Skin epidermis (tissue), 12 donors: ENCODE measurements around the gene SLAMF7.
A peak's percentile ranks its signal among the peaks of the same experiment; 100 is the strongest.
"Not testable (repeated sequence)": the region's sequence is repeated elsewhere in the genome, so short reads cannot be mapped to it uniquely, and the experiment has no call there.

Experiments
- H3K27ac ChIP-seq, 21 experiments: fragments of 200-600 bp; sonication (generic) in 11 of 21; one replicate each; pipeline ENCODE4 v1.5.0; 2020; ENCODE audit warnings: mild to moderate bottlenecking in 3 of 21, inconsistent platforms in 2 of 21, moderate library complexity in 2 of 21
- H3K4me3 ChIP-seq, 7 experiments: fragments of 200-600 bp; sonication (generic) in 2 of 7; one replicate each; pipeline ENCODE4 v1.5.0; 2020; ENCODE audit warnings: inconsistent platforms in 2 of 7, mild to moderate bottlenecking in 2 of 7, moderate library complexity in 1 of 7

SLAMF7 gene, protein sequence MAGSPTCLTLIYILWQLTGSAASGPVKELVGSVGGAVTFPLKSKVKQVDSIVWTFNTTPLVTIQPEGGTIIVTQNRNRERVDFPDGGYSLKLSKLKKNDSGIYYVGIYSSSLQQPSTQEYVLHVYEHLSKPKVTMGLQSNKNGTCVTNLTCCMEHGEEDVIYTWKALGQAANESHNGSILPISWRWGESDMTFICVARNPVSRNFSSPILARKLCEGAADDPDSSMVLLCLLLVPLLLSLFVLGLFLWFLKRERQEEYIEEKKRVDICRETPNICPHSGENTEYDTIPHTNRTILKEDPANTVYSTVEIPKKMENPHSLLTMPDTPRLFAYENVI

DNA sequence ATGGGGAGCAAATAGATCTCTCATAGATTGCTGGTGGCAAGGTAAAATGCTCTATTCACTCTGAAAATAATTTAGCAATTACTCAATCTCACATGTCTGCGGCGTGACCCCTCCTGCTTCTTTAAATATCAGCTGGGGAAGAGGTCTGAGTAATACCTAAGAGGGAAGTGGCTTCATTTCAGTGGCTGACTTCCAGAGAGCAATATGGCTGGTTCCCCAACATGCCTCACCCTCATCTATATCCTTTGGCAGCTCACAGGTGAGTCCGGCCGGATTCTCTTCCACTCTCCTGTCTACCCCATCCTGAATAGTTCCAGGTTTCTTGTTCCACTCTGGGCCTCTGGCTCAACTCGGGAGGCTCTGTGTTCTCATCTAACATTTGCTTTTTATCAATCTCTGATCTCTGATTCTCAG lies at the start of gene SLAMF7:
Gene SLAMF7 (plus strand): TSS at position 150 of the 414 bp plus-strand sequence. CDS start 55 bp downstream, at position 205.
- H3K4me3 ChIP-seq: peak within 1 kb of the TSS in 4 of 7 experiments; percentile 10 to 19 (median 15)
- H3K27ac ChIP-seq: peak within 1 kb of the TSS in 7 of 21 experiments; percentile 43 to 88 (median 48)

DNA sequence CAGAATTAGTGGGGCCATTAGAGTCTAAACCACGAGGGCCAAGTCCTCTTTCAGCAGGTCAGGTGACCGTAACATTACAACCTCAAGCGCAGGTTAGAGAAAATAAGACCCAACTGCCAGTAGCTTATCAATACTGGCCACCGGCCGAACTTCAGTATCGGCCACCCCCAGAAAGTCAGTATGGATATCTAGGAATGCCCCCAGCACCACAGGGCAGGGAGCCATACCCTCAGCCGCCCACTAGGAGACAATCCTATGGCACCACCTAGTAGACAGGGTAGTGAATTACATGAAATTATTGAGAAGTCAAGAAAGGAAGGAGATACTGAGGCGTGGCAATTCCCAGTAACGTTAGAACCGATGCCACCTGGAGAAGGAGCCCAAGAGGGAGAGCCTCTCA lies 46.7 kb upstream of the SLAMF7 start:
- H3K27ac ChIP-seq, H3K4me3 ChIP-seq: not testable (repeated sequence)

DNA sequence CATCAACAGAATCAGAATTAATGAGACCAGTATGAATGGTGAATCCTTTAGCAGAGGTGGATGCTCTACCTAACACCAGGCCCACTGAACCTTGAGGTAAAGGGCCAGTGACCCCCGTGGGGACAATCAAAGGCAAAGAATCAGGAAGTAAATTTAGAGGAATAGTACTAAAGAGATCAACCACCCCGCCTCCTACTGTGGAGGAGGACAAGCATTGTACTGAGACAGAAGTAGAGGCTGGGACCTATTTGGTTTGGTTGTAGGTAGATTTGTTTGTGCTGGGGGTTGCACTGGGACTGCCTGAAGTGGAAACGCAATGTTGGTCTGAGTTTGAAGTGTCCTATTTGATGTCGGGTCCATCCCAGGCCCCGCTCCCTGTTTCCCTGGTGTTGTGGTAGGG lies 36.9 kb upstream of the SLAMF7 start:
- no peak overlapping the region for H3K27ac ChIP-seq
- no peak overlapping the region for H3K4me3 ChIP-seq

DNA sequence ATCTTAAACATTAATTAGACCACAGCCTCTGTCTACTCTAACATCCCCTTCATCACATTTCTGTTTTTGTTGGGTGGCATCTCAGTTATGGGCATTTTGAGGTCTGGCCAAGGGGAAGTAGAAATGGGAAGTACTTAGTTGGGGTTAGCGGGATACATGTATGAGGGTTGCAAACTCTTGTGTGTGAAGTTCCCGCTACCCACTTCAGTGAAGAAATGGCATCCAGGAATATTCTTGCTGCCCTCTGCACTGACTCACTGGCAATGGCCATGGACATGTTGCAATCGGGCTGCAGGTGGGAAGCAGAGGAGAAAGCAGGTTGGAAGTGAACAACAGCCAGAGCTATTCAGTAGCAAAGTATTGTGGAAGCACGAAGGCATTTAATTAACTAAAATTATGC lies 34.8 kb upstream of the SLAMF7 start:
- Histone ChIP-seq H3K4me3 (no peak overlapping the region), H3K27ac (peak overlapping the region in 1 of 21 experiments; percentile 37)

DNA sequence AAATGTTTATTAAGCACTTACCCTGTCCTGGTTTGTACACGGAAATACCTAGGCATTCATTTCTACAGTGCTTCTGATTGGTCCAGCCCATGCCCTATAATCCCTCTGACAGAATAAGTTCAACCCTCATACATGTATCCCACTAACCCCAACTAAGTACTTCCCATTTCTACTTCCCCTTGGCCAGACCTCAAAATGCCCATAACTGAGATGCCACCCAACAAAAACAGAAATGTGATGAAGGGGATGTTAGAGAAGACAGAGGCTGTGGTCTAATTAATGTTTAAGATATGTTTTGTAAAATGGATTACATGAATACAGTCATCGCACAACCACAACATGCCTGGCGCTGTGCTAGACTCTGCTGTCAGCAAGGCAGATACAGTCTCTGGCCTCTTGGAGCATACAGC lies 33.8 kb upstream of the SLAMF7 start:
- peak overlapping the region in 4 of 21 experiments; percentile 7 to 96 (median 40) for H3K27ac ChIP-seq

DNA sequence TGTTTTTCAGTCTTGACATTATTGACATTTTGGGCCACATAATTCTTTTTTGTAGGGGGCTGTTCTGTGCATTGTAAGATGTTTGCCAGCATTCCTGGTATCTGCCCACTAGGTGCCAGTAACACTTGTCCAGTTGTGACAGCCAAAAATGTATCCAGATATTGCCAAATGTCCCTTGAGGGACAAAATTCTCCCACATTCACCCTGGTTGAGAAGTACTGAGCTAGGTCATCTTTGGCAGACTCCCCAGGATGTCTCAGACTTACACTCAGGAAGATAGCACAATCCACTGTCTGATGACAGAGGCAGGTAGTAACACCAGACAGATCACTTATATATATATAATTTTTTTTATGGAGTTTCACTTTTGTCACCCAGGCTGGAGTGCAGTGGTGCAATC lies 33.3 kb upstream of the SLAMF7 start:
- peak overlapping the region in 3 of 21 experiments; percentile 37 to 96 (median 72) for H3K27ac ChIP-seq
- no peak overlapping the region for H3K4me3 ChIP-seq

More for the DNA sequence above, 33.8 kb upstream of the SLAMF7 start:
- not testable (repeated sequence) for H3K4me3 ChIP-seq

DNA sequence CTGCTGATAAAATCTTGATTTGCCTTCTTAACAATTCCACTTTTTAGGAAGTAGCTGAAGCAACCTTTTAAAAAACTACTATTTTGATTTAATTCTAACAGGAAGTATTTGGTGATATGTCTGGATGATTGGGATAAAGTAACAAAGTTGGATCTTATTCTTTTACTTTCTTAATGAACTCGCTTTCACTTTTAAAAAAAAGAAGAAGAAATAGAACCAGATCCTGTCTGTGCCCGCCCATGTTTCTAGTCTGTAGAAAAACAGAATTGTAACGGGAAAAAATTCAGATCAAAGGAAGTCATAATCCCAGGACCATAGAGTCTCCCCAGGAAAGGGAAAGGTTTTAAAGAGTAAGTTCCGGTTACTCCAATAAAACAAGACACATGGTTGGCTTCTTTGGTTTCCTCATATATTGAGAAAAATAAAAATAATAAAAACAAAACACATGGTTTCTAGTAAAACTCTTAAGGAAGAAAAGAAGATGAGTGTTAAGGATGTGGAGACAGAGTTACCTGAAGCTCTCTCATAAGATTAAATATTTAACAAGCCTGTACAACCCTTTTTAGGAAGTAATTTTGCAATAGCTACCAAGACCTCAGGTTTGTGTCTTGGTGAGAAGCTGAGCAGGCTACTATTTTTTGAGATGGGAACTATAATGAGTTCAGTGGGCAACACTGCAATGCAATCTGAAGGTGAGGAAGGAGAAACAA lies 32.4 kb upstream of the SLAMF7 start:
- peak overlapping the region in 1 of 7 experiments; percentile 41 for H3K4me3 ChIP-seq
- H3K27ac ChIP-seq: peak overlapping the region in 10 of 21 experiments; percentile 20 to 96 (median 74)

DNA sequence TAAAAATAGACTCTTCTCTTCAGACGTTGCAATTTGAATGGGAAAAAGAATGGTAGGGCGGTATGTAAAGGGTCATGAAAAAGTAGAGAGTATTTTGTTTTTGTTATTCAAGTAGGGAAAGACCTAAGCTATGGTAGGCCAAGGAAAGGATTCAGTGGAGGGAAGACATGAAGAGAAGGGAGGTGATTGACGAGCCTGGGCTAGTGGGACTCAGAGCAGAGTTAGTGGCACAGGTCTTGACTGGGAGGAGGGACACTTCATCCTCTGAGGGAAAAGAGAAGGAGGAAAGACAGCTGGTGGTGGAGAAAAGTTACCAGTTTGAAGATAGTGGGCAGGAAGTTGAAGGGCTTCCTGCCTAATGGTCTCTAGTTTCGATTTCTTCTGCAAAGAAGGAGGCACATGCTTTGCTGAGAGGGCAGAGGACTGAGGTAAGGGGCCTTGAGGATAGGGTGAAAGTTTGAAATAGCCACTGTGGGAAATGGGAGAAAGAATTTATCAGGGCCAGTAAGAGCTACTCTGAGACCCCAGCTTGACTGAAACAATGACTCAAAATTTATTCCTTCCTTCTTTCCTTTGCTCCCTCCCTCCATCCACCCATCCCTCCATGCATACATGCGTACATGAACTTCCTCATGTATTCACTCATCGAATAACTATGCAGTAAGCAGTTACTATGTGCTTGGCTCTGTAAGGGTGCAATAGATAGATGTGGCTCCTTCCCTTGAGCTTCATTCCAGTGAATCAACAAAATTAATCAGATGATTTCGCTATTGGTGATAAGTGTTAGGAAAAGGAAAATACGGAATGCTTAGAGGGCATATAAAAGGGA lies 31.6 kb upstream of the SLAMF7 start:
- H3K4me3 ChIP-seq: peak overlapping the region in 1 of 7 experiments; percentile 41
- H3K27ac ChIP-seq: peak overlapping the region in 15 of 21 experiments; percentile 8 to 96 (median 58)

DNA sequence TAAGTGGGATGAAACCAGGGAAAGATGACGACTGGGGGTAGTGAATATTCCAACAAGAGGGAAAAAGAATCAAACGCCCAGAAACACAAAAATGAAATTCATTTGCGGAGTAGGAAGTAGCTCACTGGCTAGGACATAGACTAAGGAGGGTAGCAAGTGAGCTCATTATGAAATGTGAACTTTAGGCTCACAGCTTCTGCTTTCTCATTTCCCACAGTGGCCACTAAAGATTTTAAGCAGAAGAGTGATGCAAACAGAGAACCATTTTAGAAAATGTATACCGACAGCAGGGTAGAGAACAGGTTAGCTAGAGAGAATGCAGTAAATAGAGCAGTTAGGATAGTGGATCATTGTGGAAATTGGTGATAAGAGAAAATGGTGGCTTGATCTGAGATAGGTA lies 30.9 kb upstream of the SLAMF7 start:
- H3K27ac ChIP-seq: peak overlapping the region in 14 of 21 experiments; percentile 8 to 96 (median 64)
- H3K4me3 ChIP-seq: peak overlapping the region in 1 of 7 experiments; percentile 41

DNA sequence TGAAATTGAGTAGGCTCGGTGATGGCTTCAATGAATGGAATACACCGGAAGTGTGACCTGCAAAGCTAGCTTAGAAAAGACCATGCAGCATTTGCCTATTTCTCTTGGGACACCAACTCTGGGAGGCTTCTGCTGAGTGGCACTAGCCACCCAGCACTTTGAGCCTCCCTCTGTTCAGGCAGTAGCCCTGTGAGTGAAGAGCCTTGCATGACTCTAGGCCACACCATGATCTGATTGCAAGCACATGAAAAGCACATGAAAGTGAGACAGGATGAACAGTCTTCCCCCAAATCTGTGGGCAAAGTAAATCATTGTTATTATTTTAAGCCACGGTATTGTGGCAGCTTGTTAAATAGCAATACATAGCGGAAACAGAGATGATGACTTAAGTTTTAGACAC lies 30.2 kb upstream of the SLAMF7 start:
- peak overlapping the region in 2 of 7 experiments; percentile 30 to 41 for H3K4me3 ChIP-seq

DNA sequence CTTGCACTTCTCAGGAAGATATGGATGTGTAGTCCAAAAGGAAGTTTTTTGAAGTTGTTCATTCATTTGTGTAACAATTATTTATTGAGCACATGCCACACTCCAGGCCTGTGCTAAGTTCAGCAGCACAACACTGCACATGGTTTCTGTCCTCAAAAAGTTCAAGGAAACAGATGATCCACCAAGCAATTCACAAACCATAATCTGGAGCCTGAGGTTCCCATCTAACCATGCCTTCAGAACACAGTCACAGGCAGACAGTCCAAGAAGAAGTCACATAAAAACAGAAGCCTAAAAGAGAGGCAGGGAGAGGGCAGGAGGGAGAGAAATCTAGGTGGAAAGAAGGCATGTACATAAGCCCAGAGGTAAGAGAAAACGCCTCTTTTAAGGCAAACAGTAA lies 29.3 kb upstream of the SLAMF7 start:
- peak overlapping the region in 9 of 21 experiments; percentile 13 to 96 (median 76) for H3K27ac ChIP-seq
- H3K4me3 ChIP-seq: peak overlapping the region in 3 of 7 experiments; percentile 15 to 41 (median 30)

More for the DNA sequence above, 30.2 kb upstream of the SLAMF7 start:
- H3K27ac ChIP-seq: peak overlapping the region in 10 of 21 experiments; percentile 15 to 96 (median 70)

DNA sequence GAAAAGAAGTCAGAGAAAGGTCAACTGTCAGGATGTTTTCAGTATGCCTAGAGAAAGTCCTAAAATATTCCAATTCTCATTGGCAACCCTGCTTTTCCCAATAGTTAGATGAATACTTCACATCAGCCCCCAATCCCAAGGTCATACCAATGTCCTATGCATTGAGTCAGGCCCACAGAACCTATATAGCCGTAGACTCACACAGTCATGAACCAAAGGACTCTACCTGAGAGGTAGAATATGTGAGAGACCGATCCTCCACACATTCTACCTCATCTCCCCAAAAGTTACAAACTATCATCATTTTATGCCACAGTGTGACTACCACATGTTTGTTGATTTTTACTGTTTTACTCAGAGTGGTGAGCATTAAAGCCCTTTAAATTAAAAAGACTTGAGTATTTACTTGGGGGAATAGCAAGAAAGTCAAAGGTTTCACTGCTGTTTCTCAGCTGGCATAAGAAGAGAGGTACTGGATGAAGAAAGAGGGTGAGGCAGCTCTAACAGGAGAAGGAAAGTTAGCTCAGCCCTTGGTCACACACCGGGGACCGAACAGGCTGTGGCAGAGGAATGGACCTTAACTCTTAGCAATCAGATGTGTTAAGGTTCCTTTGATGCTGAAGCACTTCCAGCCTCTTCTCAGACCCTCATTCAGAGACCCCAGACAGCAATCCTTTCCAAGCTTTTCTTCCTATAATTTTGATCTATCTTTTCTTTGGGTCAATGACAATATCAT lies 28.4 kb upstream of the SLAMF7 start:
- Histone ChIP-seq H3K4me3 (peak overlapping the region; percentile 23 to 41 (median 29)), H3K27ac (peak overlapping the region in 16 of 21 experiments; percentile 2 to 96 (median 69))

DNA sequence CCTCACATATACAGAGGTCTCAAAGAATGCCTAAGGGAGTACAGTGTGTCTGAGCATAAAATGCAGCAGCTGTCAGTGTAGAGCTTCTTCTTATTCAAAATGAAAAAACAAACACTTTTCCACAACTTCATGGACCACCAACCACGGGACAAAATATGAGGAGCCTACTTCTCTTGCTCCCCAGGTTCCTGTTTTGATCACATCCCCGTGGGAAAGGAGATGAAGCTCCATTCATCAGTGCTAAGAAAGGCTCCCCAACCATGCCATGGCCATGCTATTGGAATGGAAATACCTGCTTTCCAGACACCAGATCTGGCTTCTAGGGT lies 27.8 kb upstream of the SLAMF7 start:
- Histone ChIP-seq H3K27ac (peak overlapping the region in 15 of 21 experiments; percentile 2 to 96 (median 69)), H3K4me3 (peak overlapping the region; percentile 23 to 41 (median 29))

DNA sequence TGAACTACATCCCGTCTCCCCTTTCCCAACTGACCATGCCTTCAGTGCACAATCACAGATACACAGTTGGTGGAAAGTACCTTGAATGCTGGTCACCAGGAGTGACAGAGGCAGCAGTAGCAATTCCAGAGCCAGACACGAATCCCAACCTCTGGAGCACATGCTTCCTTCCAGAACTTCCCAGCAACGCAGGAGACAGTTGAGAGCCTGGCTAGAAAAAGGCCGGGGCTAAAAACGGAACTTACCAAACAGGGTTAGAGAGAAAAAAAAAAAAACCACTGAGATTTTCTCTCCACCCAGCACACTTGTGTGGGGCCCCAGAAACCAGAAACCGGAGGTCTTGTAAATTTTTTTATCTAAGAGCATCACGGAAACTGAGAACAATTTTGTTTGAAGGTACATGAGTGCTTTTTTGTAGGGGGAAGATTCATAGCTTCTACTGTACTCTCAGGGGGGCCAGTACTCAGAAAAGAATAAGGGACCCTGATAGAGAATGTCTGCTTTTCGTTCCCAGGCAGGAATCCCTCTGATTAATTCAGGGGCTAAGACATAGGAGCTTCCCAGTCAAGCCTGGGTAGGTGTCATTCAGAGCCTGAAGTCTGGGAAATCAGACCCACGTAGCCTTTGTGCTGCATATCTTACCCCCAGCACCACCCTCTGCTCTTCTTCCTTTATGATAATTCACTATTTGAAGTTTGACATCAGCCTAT lies 27.3 kb upstream of the SLAMF7 start, which contains the start of gene CD48:
Gene CD48 (minus strand): TSS at position 221 of the 710 bp plus-strand sequence. CDS start 59 bp downstream, at position 162.
- peak within 1 kb of the TSS in 18 of 21 experiments; percentile 2 to 96 (median 64) for H3K27ac ChIP-seq
- H3K4me3 ChIP-seq: peak within 1 kb of the TSS; percentile 23 to 41 (median 29)

DNA sequence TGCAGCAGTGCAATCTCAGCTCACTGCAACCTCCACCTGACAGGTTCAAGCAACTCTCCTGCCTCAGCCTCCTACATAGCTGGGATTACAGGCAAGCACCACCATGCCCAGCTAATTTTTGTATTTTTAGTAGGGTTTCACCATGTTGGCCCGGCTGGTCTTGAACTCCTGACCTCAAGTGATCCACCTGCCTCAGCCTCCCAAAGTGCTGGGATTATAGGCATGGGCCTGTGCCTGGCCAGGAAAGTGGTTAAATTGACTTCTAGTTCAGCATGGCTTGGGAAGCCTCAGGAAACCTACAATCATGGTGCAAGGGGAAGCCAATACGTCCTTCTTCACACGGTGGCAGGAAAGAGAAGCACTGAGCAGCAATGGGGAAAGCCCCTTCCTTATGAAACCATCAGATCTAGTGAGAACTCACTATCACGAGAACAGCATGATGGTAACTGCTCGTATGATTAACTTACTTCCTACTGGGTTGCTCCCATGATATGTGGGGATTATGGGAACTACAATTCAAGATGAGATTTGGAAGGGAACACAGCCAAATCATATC lies 26.4 kb upstream of the SLAMF7 start:
- H3K27ac ChIP-seq: peak overlapping the region in 11 of 21 experiments; percentile 3 to 96 (median 78)
- not testable (repeated sequence) for H3K4me3 ChIP-seq

DNA sequence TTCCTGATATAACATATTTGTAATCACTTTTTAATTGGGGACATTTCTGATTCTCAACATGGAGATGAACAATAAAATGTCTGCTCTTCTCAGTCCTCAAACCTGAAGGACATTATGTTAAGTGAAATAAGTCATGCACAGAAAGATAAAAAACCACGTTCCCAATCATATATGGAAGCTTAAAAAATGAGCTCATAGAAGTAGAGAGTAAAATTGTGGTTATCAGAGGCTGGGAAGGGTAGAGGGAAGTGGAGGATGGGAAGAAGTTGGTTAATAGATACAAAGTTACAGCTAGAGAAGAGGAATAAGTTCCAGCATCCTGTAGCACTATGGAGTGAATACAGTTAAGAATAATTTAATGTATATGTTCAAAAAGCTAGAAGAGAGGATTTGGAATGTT lies 25.9 kb upstream of the SLAMF7 start:
- Histone ChIP-seq H3K27ac (peak overlapping the region in 6 of 21 experiments; percentile 4 to 96 (median 77)), H3K4me3 (no peak overlapping the region)

DNA sequence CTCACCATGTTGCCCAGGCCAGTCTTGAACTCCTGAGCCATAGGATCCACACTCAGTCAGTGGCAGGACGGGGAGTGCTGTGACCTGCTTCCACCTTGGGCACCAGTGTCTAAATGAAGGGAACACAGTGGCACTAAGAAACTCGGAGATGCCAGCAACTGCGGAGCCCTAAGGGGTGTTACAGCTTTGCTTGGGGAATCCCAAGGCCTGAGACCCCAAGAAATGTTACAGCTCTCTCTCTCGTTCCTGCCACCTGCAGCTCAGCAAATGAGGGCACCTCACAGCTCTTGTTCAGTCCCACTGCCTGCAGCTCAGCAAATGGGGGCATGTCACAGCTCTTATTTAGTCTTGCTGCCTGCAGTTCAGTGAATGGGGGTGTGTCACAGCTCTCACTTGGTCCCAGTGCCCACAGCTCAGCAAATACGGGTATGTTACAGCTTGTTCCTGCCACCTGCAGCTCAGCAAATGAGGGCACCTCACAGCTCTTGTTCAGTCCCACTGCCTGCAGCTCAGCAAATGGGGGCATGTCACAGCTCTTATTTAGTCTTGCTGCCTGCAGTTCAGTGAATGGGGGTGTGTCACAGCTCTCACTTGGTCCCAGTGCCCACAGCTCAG lies 24.9 kb upstream of the SLAMF7 start:
- H3K27ac ChIP-seq: peak overlapping the region in 1 of 21 experiments; percentile 23
- not testable (repeated sequence) for H3K4me3 ChIP-seq
